Measurements from ENCODE around the gene CCDC191. TPM values are rescaled to one million over a fixed set of nuclear protein-coding genes. Genes with fewer than 3 reads are reported as not detected.
A peak's percentile ranks its signal among the peaks of the same experiment; 100 is the strongest.

Gene CCDC191
- 6.4 TPM for total RNA-seq
- long read RNA-seq, partial matches to known transcripts: 5 of 7 reads
- long read RNA-seq, other reads (novel, unspliced or antisense): 2 of 7 reads

GRCh38 chr3:114056130-114057010, at the start of gene CCDC191, which contains the start of gene QTRT2:
Gene CCDC191, minus strand, starts transcription at chr3:114056526. Its CDS starts 60 bp downstream, at chr3:114056466.
Gene QTRT2, plus strand, starts transcription at chr3:114056737. Its CDS starts 8,521 bp downstream, at chr3:114065258.
- H3K27me3 ChIP-seq (ENCODE audit: low read depth): no peaks in the 10 kb centered on the region
- ATAC-seq (peak; percentile 100), DNase-seq (peak; percentile 99)
- H3K4me1 ChIP-seq: peaks cover 22% of the 10 kb centered on the region
- intact Hi-C loops (cut with DNase I): no loop called here
- peak within 1 kb of the TSS; percentile 86 for H3K27ac ChIP-seq
- TF ChIP-seq CTCF (IDR thresholded peaks at IDR 0.05): no peak
- H3K36me3 ChIP-seq: peaks cover 8% of the 10 kb centered on the region
- H3K9me3 ChIP-seq: no peaks in the 10 kb centered on the region
- H3K4me3 ChIP-seq: peak within 1 kb of the TSS; percentile 87

- ATAC-seq (no peak), DNase-seq (no peak)
- TF ChIP-seq CTCF (IDR thresholded peaks at IDR 0.05): no peak
- intact Hi-C loops (cut with DNase I): no loop called here
- Histone ChIP-seq H3K27me3 (ENCODE audit: low read depth) (no peaks in the 10 kb centered on the region), H3K27ac (no peak overlapping the region), H3K9me3 (no peaks in the 10 kb centered on the region), H3K4me3 (no peak overlapping the region), H3K4me1 (no peaks in the 10 kb centered on the region), H3K36me3 (no peaks in the 10 kb centered on the region)
Observed at GRCh38 chr3:114104414-114104813, 48.1 kb upstream of the CCDC191 start.

- DNase-seq: no peak
- intact Hi-C loops (cut with DNase I): no loop called here
- Histone ChIP-seq H3K27me3 (ENCODE audit: low read depth) (no peaks in the 10 kb centered on the region), H3K4me3 (no peak overlapping the region), H3K36me3 (no peaks in the 10 kb centered on the region), H3K4me1 (no peaks in the 10 kb centered on the region), H3K27ac (no peak overlapping the region), H3K9me3 (no peaks in the 10 kb centered on the region)
- ATAC-seq: no peak
- no peak for TF ChIP-seq CTCF (IDR thresholded peaks at IDR 0.05)
Observed at GRCh38 chr3:114103858-114104257, 47.5 kb upstream of the CCDC191 start.

GRCh38 chr3:114103181-114103580, 46.9 kb upstream of the CCDC191 start:
- no peak for DNase-seq
- no peaks in the 10 kb centered on the region for H3K9me3 ChIP-seq

GRCh38 chr3:114101101-114101500, 44.8 kb upstream of the CCDC191 start:
- Histone ChIP-seq H3K4me1 (no peaks in the 10 kb centered on the region), H3K36me3 (no peaks in the 10 kb centered on the region), H3K9me3 (no peaks in the 10 kb centered on the region), H3K27ac (no peak overlapping the region), H3K4me3 (no peak overlapping the region), H3K27me3 (ENCODE audit: low read depth) (no peaks in the 10 kb centered on the region)
- ATAC-seq (no peak), DNase-seq (no peak)
- no peak for TF ChIP-seq CTCF (IDR thresholded peaks at IDR 0.05)
- intact Hi-C loops (cut with DNase I): no loop called here

More at GRCh38 chr3:114103181-114103580, 46.9 kb upstream of the CCDC191 start:
- TF ChIP-seq CTCF (IDR thresholded peaks at IDR 0.05): no peak
- intact Hi-C loops (cut with DNase I): no loop called here
- no peak overlapping the region for H3K27ac ChIP-seq
- no peaks in the 10 kb centered on the region for H3K4me1 ChIP-seq
- no peaks in the 10 kb centered on the region for H3K36me3 ChIP-seq
- no peak for ATAC-seq
- H3K4me3 ChIP-seq: no peak overlapping the region
- no peaks in the 10 kb centered on the region for H3K27me3 ChIP-seq (ENCODE audit: low read depth)
